ENCODE data around the gene PAPPA. TPM values are rescaled to one million over a fixed set of nuclear protein-coding genes. Genes with fewer than 3 reads are reported as not detected.

Gene PAPPA
- polyA plus RNA-seq, 2 donors = 0.98 to 1.1 TPM

DNA sequence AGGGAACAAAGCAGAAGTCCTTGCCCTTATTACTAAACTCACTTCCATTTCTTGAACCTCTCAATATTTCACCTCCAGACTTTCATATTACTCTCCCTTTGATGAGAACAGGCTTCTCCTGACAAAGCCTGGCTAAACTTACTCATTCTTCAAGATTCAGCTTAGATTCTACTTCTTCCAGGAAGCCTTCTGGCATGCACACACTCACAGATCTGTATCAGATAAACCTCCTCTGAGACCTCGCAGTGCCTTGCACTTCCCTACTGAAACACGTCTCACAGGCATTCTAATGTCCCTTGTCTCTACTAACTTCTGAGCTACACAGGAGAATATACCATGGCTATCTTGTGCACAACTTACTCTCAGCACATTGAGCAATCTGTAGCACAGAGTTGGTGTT, 16.6 kb upstream of the PAPPA start:
- WGBS, 2 donors = 75 to 92% methylated on average over 2 of the region's 2 CpGs
- no peak overlapping the region for H3K4me3 ChIP-seq (ENCODE audit: low read depth in 1 of 2, low read length in 2 of 2)
- H3K9me3 ChIP-seq (ENCODE audit: control insufficient read depth in 2 of 2, insufficient read depth in 1 of 2, low read depth in 1 of 2, low read length in 1 of 2) = no peaks in the 10 kb centered on the region
- no peaks in the 10 kb centered on the region for H3K27me3 ChIP-seq (ENCODE audit: control insufficient read depth in 1 of 2, insufficient read depth in 2 of 2, low read length in 2 of 2)
- no peaks in the 10 kb centered on the region for H3K4me1 ChIP-seq (ENCODE audit: control insufficient read depth in 2 of 2, insufficient read depth in 2 of 2, low read length in 1 of 2)
- no peaks in the 10 kb centered on the region for H3K36me3 ChIP-seq (ENCODE audit: control insufficient read depth in 2 of 2, insufficient read depth in 2 of 2, low read length in 1 of 2)
- H3K27ac ChIP-seq (ENCODE audit: low read depth in 2 of 2, low read length in 1 of 2) = no peak overlapping the region

DNA sequence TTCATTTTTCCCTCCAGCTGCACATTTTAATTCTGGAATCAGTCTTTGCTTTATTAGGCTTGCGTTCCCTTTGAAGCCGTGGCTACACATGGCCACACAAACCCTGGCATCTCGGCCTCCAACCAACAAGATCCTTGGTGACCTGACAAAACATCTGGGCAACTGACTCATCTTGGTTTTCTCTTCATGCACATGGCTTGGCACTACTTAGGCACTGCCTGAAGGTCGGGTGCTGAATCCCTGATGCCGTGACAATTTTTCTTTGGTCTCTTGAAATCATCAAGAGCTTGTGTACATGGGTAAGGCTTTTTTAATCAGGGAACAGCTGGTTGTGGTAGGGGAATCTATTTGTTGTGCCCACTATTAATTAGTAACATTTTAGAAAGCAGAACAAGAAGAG, 16.0 kb upstream of the PAPPA start:
- no peaks in the 10 kb centered on the region for H3K9me3 ChIP-seq (ENCODE audit: control insufficient read depth in 2 of 2, insufficient read depth in 1 of 2, low read depth in 1 of 2, low read length in 1 of 2)
- H3K4me1 ChIP-seq (ENCODE audit: control insufficient read depth in 2 of 2, insufficient read depth in 2 of 2, low read length in 1 of 2) = no peaks in the 10 kb centered on the region
- no peaks in the 10 kb centered on the region for H3K27me3 ChIP-seq (ENCODE audit: control insufficient read depth in 1 of 2, insufficient read depth in 2 of 2, low read length in 2 of 2)
- 77 to 80% methylated on average over 5 of the region's 5 CpGs for WGBS, 2 donors
- H3K27ac ChIP-seq (ENCODE audit: low read depth in 2 of 2, low read length in 1 of 2) = no peak overlapping the region
- H3K36me3 ChIP-seq (ENCODE audit: control insufficient read depth in 2 of 2, insufficient read depth in 2 of 2, low read length in 1 of 2) = no peaks in the 10 kb centered on the region
- no peak overlapping the region for H3K4me3 ChIP-seq (ENCODE audit: low read depth in 1 of 2, low read length in 2 of 2)

DNA sequence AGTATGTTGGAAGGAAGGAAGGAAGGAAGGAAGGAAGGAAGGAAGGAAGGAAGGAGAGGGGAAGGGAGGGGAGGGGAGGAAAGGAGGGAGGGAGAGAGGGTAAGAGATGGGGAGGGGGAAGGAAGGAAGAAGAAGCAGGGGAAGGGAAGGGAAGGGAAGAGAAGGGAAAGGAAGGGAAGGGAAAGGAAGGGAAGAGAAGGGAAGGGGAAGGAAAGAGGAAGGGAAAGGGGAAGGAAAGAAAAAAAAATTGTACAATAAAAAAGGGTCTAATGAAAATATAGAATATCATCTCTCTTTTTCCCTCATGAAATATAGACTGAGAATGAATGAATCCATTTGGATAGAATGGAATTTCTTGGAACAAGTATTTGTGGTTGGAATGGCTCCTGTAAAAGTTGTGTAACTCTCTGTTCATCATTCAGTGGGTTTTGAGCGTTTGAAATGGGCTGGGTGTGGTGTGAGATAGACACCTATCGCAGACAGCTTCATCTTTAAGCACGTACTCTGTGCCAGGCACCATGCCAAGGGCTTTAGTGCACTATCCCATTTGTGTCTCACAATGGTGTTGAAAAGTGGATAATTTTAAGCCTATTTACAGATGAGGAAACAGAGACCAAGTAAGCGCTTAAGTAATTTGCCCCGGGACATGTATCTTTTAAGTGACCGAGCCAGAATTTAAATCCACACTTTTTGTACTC, 11.6 kb upstream of the PAPPA start:
- no peak overlapping the region for H3K27ac ChIP-seq (ENCODE audit: low read depth in 2 of 2, low read length in 1 of 2)
- no peaks in the 10 kb centered on the region for H3K27me3 ChIP-seq (ENCODE audit: control insufficient read depth in 1 of 2, insufficient read depth in 2 of 2, low read length in 2 of 2)
- no peaks in the 10 kb centered on the region for H3K4me1 ChIP-seq (ENCODE audit: control insufficient read depth in 2 of 2, insufficient read depth in 2 of 2, low read length in 1 of 2)
- H3K9me3 ChIP-seq (ENCODE audit: control insufficient read depth in 2 of 2, insufficient read depth in 1 of 2, low read depth in 1 of 2, low read length in 1 of 2) = no peaks in the 10 kb centered on the region
- no peak overlapping the region for H3K4me3 ChIP-seq (ENCODE audit: low read depth in 1 of 2, low read length in 2 of 2)
- 43 to 60% methylated on average over 6 of the region's 6 CpGs for WGBS, 2 donors
- no peaks in the 10 kb centered on the region for H3K36me3 ChIP-seq (ENCODE audit: control insufficient read depth in 2 of 2, insufficient read depth in 2 of 2, low read length in 1 of 2)

DNA sequence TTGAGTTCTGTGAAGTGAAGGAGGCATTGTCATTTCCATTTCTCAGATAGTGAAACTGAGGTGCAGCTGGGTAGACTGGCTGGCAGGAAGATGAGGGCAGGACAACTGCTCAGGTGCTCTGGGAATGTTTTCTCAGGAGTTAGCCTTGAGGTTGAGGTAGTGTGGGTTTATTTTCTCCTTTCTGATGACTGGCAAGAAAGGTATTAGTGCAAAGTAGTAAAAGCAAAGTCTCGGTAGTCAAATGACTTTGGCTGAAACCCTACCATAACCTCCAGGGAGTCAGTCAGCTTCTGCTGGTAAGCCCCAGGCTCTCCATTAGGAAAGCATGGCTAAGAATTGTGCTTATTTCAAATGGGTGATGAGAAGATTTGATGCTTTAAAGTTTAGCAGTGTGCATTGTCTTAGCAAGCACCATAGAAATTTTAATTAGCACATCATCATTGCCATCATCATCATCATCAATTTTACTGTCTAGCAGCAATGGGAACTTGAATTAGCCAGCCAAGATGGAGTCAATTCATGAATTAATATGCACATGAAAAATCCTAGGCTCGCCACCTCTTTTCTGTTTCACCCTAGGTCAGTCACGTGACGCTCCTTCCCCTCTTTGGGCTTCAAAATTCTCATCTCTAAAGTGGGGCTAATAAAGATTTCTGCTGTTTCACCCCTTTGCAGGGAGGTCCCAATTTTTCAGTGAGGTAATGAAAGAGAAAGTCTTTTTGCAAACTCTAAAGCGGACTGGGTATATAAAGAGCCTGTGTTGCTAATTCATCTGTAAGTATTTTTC, 10.7 kb upstream of the PAPPA start:
- Histone ChIP-seq H3K36me3 (ENCODE audit: control insufficient read depth in 2 of 2, insufficient read depth in 2 of 2, low read length in 1 of 2) (no peaks in the 10 kb centered on the region), H3K4me1 (ENCODE audit: control insufficient read depth in 2 of 2, insufficient read depth in 2 of 2, low read length in 1 of 2) (no peaks in the 10 kb centered on the region), H3K9me3 (ENCODE audit: control insufficient read depth in 2 of 2, insufficient read depth in 1 of 2, low read depth in 1 of 2, low read length in 1 of 2) (no peaks in the 10 kb centered on the region), H3K27ac (ENCODE audit: low read depth in 2 of 2, low read length in 1 of 2) (peak overlapping the region in 1 of 2 donors; percentile 3), H3K27me3 (ENCODE audit: control insufficient read depth in 1 of 2, insufficient read depth in 2 of 2, low read length in 2 of 2) (no peaks in the 10 kb centered on the region), H3K4me3 (ENCODE audit: low read depth in 1 of 2, low read length in 2 of 2) (no peak overlapping the region)
- WGBS, 2 donors = 85% methylated on average over 5 of the region's 5 CpGs

DNA sequence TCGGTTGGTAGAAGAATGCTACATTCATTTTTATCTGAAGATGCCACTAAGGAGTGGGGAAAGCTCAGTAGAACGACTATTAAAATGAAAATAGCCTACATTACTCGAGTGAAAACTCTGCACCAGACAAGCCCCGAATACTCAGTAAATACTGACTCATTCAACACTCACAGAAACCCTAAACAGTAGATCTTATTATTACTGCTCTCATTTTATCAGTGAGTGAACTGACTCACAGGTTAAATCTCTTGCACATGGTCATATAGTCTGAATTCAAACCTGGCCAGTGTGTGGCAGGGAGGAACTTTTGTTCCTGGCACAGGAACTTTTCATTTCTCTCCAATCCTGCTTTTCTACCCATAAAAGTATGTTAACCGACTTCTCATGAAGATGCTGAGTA, 9.6 kb upstream of the PAPPA start:
- H3K9me3 ChIP-seq (ENCODE audit: control insufficient read depth in 2 of 2, insufficient read depth in 1 of 2, low read depth in 1 of 2, low read length in 1 of 2) = no peaks in the 10 kb centered on the region
- no peak overlapping the region for H3K4me3 ChIP-seq (ENCODE audit: low read depth in 1 of 2, low read length in 2 of 2)
- no peak overlapping the region for H3K27ac ChIP-seq (ENCODE audit: low read depth in 2 of 2, low read length in 1 of 2)
- no peaks in the 10 kb centered on the region for H3K4me1 ChIP-seq (ENCODE audit: control insufficient read depth in 2 of 2, insufficient read depth in 2 of 2, low read length in 1 of 2)
- no peaks in the 10 kb centered on the region for H3K36me3 ChIP-seq (ENCODE audit: control insufficient read depth in 2 of 2, insufficient read depth in 2 of 2, low read length in 1 of 2)
- no peaks in the 10 kb centered on the region for H3K27me3 ChIP-seq (ENCODE audit: control insufficient read depth in 1 of 2, insufficient read depth in 2 of 2, low read length in 2 of 2)
- 54% methylated on average over 5 of the region's 5 CpGs for WGBS, 2 donors

DNA sequence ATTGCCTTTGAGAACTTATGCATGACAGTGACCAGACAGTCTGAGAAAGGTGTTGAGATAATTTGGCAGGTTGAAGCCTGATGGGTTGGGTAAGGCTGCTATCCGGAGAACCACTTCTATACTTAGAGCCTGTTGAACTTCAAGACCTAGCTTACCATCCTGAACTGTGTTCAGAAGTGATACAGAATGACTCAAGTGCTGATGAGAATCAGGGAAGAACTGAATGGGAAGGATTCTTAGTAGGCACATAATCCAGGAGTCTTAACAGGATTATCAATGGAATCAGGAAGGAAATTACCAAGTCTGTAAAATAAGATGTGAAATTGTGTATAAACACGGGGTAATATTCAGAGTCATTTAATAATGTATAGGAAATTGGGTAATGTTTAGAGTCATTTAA, 9.0 kb upstream of the PAPPA start:
- no peaks in the 10 kb centered on the region for H3K36me3 ChIP-seq (ENCODE audit: control insufficient read depth in 2 of 2, insufficient read depth in 2 of 2, low read length in 1 of 2)
- H3K9me3 ChIP-seq (ENCODE audit: control insufficient read depth in 2 of 2, insufficient read depth in 1 of 2, low read depth in 1 of 2, low read length in 1 of 2) = no peaks in the 10 kb centered on the region
- WGBS, 2 donors = 55 to 63% methylated on average over 2 of the region's 2 CpGs
- H3K27ac ChIP-seq (ENCODE audit: low read depth in 2 of 2, low read length in 1 of 2) = no peak overlapping the region
- H3K27me3 ChIP-seq (ENCODE audit: control insufficient read depth in 1 of 2, insufficient read depth in 2 of 2, low read length in 2 of 2) = no peaks in the 10 kb centered on the region
- H3K4me3 ChIP-seq (ENCODE audit: low read depth in 1 of 2, low read length in 2 of 2) = no peak overlapping the region
- no peaks in the 10 kb centered on the region for H3K4me1 ChIP-seq (ENCODE audit: control insufficient read depth in 2 of 2, insufficient read depth in 2 of 2, low read length in 1 of 2)

DNA sequence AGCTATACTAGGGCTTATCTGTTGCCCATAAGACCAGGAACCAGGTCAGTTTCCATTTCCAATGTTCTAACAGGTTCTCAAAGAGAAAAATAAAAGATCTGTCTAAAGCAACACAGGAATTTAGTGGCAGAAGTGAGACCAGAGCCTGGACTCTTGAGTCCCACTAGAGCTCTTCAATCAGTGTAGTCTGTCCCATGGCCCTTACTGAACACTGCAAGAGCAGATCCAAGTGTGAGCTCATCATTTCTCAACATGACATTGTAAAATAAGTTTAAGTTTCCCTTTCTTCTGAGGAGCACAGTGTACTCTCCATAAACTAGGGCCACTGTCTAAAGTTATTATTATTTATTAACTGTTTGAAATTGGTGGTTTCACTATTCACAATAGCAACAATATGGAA, 8.6 kb upstream of the PAPPA start:
- H3K4me1 ChIP-seq (ENCODE audit: control insufficient read depth in 2 of 2, insufficient read depth in 2 of 2, low read length in 1 of 2) = no peaks in the 10 kb centered on the region
- no peak overlapping the region for H3K4me3 ChIP-seq (ENCODE audit: low read depth in 1 of 2, low read length in 2 of 2)
- no peaks in the 10 kb centered on the region for H3K27me3 ChIP-seq (ENCODE audit: control insufficient read depth in 1 of 2, insufficient read depth in 2 of 2, low read length in 2 of 2)
- no peaks in the 10 kb centered on the region for H3K36me3 ChIP-seq (ENCODE audit: control insufficient read depth in 2 of 2, insufficient read depth in 2 of 2, low read length in 1 of 2)
- no peaks in the 10 kb centered on the region for H3K9me3 ChIP-seq (ENCODE audit: control insufficient read depth in 2 of 2, insufficient read depth in 1 of 2, low read depth in 1 of 2, low read length in 1 of 2)
- no peak overlapping the region for H3K27ac ChIP-seq (ENCODE audit: low read depth in 2 of 2, low read length in 1 of 2)

DNA sequence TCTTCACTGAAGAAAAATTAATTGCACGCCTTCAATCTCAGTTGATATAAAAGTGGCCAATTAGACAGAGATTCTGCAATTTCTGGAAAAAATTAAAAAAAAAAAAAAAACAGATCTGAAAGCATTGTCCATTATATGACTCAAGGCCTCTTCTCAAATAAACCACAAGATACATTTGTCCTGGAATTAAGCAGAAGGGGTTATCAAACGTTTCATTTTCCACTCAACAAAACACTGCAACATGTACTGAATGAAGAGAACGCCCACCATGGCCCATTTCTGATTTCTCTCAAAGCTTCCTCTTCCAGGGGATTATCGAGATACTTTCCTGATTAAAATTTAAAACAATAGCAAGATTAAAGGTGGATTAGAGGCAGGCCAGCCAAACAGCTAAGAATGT, 5.8 kb upstream of the PAPPA start:
- 69 to 76% methylated on average over 4 of the region's 4 CpGs for WGBS, 2 donors
- no peak overlapping the region for H3K4me3 ChIP-seq (ENCODE audit: low read depth in 1 of 2, low read length in 2 of 2)
- H3K9me3 ChIP-seq (ENCODE audit: control insufficient read depth in 2 of 2, insufficient read depth in 1 of 2, low read depth in 1 of 2, low read length in 1 of 2) = no peaks in the 10 kb centered on the region
- no peaks in the 10 kb centered on the region for H3K4me1 ChIP-seq (ENCODE audit: control insufficient read depth in 2 of 2, insufficient read depth in 2 of 2, low read length in 1 of 2)
- H3K27ac ChIP-seq (ENCODE audit: low read depth in 2 of 2, low read length in 1 of 2) = no peak overlapping the region
- H3K36me3 ChIP-seq (ENCODE audit: control insufficient read depth in 2 of 2, insufficient read depth in 2 of 2, low read length in 1 of 2) = no peaks in the 10 kb centered on the region
- no peaks in the 10 kb centered on the region for H3K27me3 ChIP-seq (ENCODE audit: control insufficient read depth in 1 of 2, insufficient read depth in 2 of 2, low read length in 2 of 2)

DNA sequence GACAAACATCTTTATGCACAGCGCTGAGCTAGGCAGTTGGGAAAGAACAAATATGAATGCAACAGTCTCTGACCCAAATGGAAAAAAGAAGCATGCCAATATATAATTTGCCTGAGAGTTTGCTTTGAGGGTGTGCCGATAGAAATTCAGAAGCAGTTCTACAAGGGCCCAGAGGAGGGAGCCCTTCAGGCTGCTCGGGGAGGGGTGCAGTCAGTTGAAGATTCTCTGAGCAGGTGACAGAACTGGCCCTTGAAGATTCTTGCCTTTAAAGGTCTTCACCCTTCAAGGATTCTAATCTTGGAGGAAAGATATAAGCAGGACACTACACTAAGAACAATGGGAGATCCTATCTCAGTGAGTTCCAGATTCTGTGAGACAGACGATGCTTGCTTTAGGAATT, 3.7 kb upstream of the PAPPA start:
- Histone ChIP-seq H3K27ac (ENCODE audit: low read depth in 2 of 2, low read length in 1 of 2) (no peak overlapping the region), H3K36me3 (ENCODE audit: control insufficient read depth in 2 of 2, insufficient read depth in 2 of 2, low read length in 1 of 2) (no peaks in the 10 kb centered on the region), H3K27me3 (ENCODE audit: control insufficient read depth in 1 of 2, insufficient read depth in 2 of 2, low read length in 2 of 2) (no peaks in the 10 kb centered on the region), H3K9me3 (ENCODE audit: control insufficient read depth in 2 of 2, insufficient read depth in 1 of 2, low read depth in 1 of 2, low read length in 1 of 2) (no peaks in the 10 kb centered on the region), H3K4me1 (ENCODE audit: control insufficient read depth in 2 of 2, insufficient read depth in 2 of 2, low read length in 1 of 2) (no peaks in the 10 kb centered on the region), H3K4me3 (ENCODE audit: low read depth in 1 of 2, low read length in 2 of 2) (no peak overlapping the region)
- 25 to 27% methylated on average over 4 of the region's 4 CpGs for WGBS, 2 donors

DNA sequence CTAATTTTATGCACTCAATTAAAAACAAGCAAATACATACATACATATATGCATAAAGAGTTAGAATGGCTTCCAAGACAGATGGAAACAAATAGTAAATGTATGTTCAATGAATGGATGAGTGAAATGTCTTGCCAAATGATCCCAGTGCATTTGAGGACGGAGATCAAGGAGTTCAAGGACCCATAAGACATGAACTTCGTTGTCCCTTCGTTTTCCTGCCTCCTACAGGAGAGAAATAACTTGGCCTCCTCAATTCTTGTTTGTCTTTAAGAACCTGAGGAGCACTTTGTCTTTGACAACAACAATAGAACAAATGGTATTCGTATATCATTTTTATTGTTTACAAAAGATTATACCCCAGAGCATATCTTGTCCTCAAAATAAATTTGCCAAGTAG, 2.4 kb upstream of the PAPPA start:
- Histone ChIP-seq H3K9me3 (ENCODE audit: control insufficient read depth in 2 of 2, insufficient read depth in 1 of 2, low read depth in 1 of 2, low read length in 1 of 2) (no peaks in the 10 kb centered on the region), H3K27me3 (ENCODE audit: control insufficient read depth in 1 of 2, insufficient read depth in 2 of 2, low read length in 2 of 2) (no peaks in the 10 kb centered on the region), H3K27ac (ENCODE audit: low read depth in 2 of 2, low read length in 1 of 2) (no peak overlapping the region), H3K4me3 (ENCODE audit: low read depth in 1 of 2, low read length in 2 of 2) (no peak overlapping the region), H3K36me3 (ENCODE audit: control insufficient read depth in 2 of 2, insufficient read depth in 2 of 2, low read length in 1 of 2) (no peaks in the 10 kb centered on the region), H3K4me1 (ENCODE audit: control insufficient read depth in 2 of 2, insufficient read depth in 2 of 2, low read length in 1 of 2) (no peaks in the 10 kb centered on the region)
- WGBS, 2 donors = 63 to 74% methylated on average over 4 of the region's 4 CpGs

Data from esophagus (tissue), 2 donors.